ENCODE data around the gene SUPT3H. TPM values are rescaled to one million over a fixed set of nuclear protein-coding genes. Genes with fewer than 3 reads are reported as not detected.

The SUPT3H gene
- polyA plus RNA-seq, 1 donor (not counting 4 experiments of a cell fraction or from before 2014, with no cell fraction given): 7.6 TPM

DNA sequence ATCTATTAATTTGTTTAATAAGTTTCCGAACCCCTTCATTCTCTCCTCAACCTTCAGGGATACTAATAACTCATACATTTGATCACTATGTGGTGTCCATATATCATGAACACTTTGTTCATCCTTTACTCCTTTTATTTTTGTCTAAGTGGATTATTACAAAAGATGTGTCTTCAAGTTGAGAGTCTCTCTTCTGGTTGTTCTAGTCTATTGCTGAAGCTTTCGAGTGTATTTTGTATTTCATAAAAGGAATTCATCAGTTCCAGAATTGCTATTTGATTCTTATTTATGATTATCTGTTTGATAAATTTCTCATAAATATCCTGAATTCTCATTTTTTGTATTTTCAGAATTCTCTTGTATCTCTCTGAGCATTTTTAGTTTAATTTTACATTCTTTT is 146.1 kb downstream of the SUPT3H start:
- Histone ChIP-seq H4K20me1 (ENCODE audit: control insufficient read depth, extremely low read depth, insufficient read depth, low read length) (no peaks in the 10 kb centered on the region), H3K36me3 (ENCODE audit: control insufficient read depth in 2 of 2, extremely low read depth in 1 of 2, insufficient read depth in 2 of 2, low read length in 2 of 2) (no peaks in the 10 kb centered on the region), H3K4me1 (ENCODE audit: control insufficient read depth, extremely low read depth, insufficient read depth, low read length) (no peaks in the 10 kb centered on the region), H2AFZ (ENCODE audit: control insufficient read depth, low read length) (no peak overlapping the region), H3K79me2 (ENCODE audit: control insufficient read depth, insufficient read depth, low read length) (no peaks in the 10 kb centered on the region), H3K9me1 (ENCODE audit: control insufficient read depth, extremely low read depth, insufficient read depth, low read length) (no peaks in the 10 kb centered on the region), H3K27ac (ENCODE audit: control insufficient read depth, insufficient read depth, low read length) (no peak overlapping the region), H3K4me2 (ENCODE audit: control insufficient read depth, extremely low read depth, insufficient read depth, low read depth, low read length) (no peak overlapping the region), H3K9me3 (ENCODE audit: control insufficient read depth, low read depth, low read length) (no peaks in the 10 kb centered on the region), H3K4me3 (ENCODE audit: control insufficient read depth in 2 of 3, extremely low read depth in 1 of 3, insufficient read depth in 2 of 3, low read depth in 1 of 3, low read length in 3 of 3) (no peak overlapping the region), H3K27me3 (ENCODE audit: control insufficient read depth, extremely low read depth, insufficient read depth, low read length) (no peaks in the 10 kb centered on the region), H3K9ac (ENCODE audit: control insufficient read depth, extremely low read depth, insufficient read depth, low read length) (no peak overlapping the region)
- dilution Hi-C loops (cut with MboI; ENCODE audit: extremely low pct_ligation_motif_present, low sequenced_read_pairs): no loop called here
- TF ChIP-seq EZH2 (IDR thresholded peaks at IDR 0.05; ENCODE audit: low read length): no peak
- TF ChIP-seq, protein P1, sequence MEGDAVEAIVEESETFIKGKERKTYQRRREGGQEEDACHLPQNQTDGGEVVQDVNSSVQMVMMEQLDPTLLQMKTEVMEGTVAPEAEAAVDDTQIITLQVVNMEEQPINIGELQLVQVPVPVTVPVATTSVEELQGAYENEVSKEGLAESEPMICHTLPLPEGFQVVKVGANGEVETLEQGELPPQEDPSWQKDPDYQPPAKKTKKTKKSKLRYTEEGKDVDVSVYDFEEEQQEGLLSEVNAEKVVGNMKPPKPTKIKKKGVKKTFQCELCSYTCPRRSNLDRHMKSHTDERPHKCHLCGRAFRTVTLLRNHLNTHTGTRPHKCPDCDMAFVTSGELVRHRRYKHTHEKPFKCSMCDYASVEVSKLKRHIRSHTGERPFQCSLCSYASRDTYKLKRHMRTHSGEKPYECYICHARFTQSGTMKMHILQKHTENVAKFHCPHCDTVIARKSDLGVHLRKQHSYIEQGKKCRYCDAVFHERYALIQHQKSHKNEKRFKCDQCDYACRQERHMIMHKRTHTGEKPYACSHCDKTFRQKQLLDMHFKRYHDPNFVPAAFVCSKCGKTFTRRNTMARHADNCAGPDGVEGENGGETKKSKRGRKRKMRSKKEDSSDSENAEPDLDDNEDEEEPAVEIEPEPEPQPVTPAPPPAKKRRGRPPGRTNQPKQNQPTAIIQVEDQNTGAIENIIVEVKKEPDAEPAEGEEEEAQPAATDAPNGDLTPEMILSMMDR (optimal IDR thresholded peaks at IDR 0.05 in 1 of 3, IDR thresholded peaks at IDR 0.05 in 1 of 3, conservative IDR thresholded peaks at IDR 0.05 in 1 of 3; ENCODE audit: extremely low read depth in 1 of 3, insufficient read depth in 2 of 3, low read length in 3 of 3): no peak
- no peak for FAIRE-seq
- no peak for DNase-seq (ENCODE audit: low read depth, low spot score)

DNA sequence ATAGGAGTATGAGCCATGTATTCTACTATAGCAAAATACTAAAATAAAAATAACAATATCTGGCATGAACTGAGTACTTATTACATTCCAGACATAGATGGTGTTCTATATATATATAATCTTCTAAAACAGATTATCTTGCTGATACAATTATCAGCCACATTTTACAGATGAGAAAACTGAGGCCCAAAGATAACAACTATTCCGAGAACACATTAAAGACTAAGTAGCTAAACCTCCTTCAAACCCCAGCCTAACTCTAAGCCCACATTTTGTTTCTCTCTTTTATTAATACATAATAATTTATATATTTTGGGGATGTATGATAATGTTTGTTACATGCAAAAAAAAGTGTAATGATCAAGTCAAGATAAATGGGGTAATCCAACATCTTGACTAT is 148.3 kb downstream of the SUPT3H start:
- FAIRE-seq: no peak

More for the DNA sequence above, 148.3 kb downstream of the SUPT3H start:
- Histone ChIP-seq H3K27ac (ENCODE audit: control insufficient read depth, insufficient read depth, low read length) (no peak overlapping the region), H2AFZ (ENCODE audit: control insufficient read depth, low read length) (no peak overlapping the region), H4K20me1 (ENCODE audit: control insufficient read depth, extremely low read depth, insufficient read depth, low read length) (no peaks in the 10 kb centered on the region), H3K9ac (ENCODE audit: control insufficient read depth, extremely low read depth, insufficient read depth, low read length) (no peak overlapping the region), H3K9me1 (ENCODE audit: control insufficient read depth, extremely low read depth, insufficient read depth, low read length) (no peaks in the 10 kb centered on the region), H3K27me3 (ENCODE audit: control insufficient read depth, extremely low read depth, insufficient read depth, low read length) (no peaks in the 10 kb centered on the region), H3K79me2 (ENCODE audit: control insufficient read depth, insufficient read depth, low read length) (no peaks in the 10 kb centered on the region), H3K4me3 (ENCODE audit: control insufficient read depth in 2 of 3, extremely low read depth in 1 of 3, insufficient read depth in 2 of 3, low read depth in 1 of 3, low read length in 3 of 3) (no peak overlapping the region), H3K4me1 (ENCODE audit: control insufficient read depth, extremely low read depth, insufficient read depth, low read length) (no peaks in the 10 kb centered on the region), H3K4me2 (ENCODE audit: control insufficient read depth, extremely low read depth, insufficient read depth, low read depth, low read length) (no peak overlapping the region), H3K9me3 (ENCODE audit: control insufficient read depth, low read depth, low read length) (no peaks in the 10 kb centered on the region), H3K36me3 (ENCODE audit: control insufficient read depth in 2 of 2, extremely low read depth in 1 of 2, insufficient read depth in 2 of 2, low read length in 2 of 2) (no peaks in the 10 kb centered on the region)
- DNase-seq (ENCODE audit: low read depth, low spot score): no peak
- TF ChIP-seq, protein P1 (optimal IDR thresholded peaks at IDR 0.05 in 1 of 3, IDR thresholded peaks at IDR 0.05 in 1 of 3, conservative IDR thresholded peaks at IDR 0.05 in 1 of 3; ENCODE audit: extremely low read depth in 1 of 3, insufficient read depth in 2 of 3, low read length in 3 of 3): no peak
- TF ChIP-seq EZH2 (IDR thresholded peaks at IDR 0.05; ENCODE audit: low read length): no peak
- dilution Hi-C loops (cut with MboI; ENCODE audit: extremely low pct_ligation_motif_present, low sequenced_read_pairs): no loop called here
